ENCODE results near the gene ITPKB. TPM values are rescaled to one million over a fixed set of nuclear protein-coding genes. Genes with fewer than 3 reads are reported as not detected.
"Not testable (repeated sequence)": the region's sequence is repeated elsewhere in the genome, so short reads cannot be mapped to it uniquely, and the experiment has no call there.

Gene ITPKB
- total and polyA plus RNA-seq, 2 of the 13 experiments (the other 11 are each of a cell fraction or from before 2014, with no cell fraction given): not detected

DNA sequence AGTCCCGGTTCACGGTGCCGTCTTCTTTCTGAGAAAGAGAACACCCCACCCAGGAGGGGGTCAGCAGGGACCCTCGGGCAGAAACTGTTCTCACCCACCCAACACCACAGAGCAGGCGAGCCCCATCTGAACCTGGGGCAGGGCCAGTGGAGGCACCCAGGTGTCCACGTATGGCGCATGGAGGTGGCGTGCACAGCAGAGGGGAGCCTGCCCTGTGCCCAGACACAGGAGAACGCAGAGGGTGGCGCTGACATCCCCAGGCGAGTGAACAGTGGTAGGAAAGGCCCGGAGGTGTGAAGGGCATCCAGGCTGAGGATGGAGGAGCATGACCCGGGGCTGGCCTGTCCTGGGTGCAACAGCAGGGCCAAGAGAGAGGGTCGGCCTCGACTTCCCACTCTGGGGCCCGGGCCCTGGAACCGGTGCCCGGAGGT is 99.4 kb downstream of the ITPKB start:
- WGBS (ENCODE audit: low lambda C conversion rate): 33% methylated on average over 13 of the region's 18 CpGs
- FAIRE-seq: no peak

DNA sequence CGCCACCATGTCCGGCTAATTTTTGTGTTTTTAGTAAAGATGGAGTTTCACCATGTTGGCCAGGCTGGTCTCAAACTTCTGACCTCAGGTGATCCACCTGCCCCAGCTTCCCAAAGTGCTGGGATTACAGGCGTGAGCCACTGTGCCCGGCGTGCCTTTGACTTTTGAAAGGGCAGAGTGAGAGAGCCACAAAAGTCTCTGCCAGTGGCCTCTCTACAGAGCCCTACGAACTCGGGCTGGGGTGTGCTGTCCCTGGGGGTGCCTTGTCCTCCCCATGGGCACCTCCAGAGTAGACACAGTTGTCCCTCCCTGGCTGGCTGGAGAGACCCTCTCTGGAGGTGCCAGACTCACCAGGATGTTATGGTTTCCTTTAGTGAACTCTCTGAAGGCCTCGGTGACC is 99.9 kb downstream of the ITPKB start:
- FAIRE-seq; BruUV-seq (replicated peaks); H2AFZ ChIP-seq (ENCODE audit: low read length); H3K79me2 ChIP-seq (ENCODE audit: insufficient read depth, low read length); ATAC-seq; H3K4me2 ChIP-seq (ENCODE audit: low read depth, low read length); H3K36me3 ChIP-seq (replicated peaks in 1 of 2; ENCODE audit: control insufficient read depth in 1 of 2, insufficient read depth in 2 of 2, low read length in 2 of 2); H3K4me1 ChIP-seq (ENCODE audit: insufficient read depth, low read length); H4K20me1 ChIP-seq (ENCODE audit: insufficient read depth, low read length); POLR2A ChIA-PET; CTCF ChIA-PET (ENCODE audit: low intra/inter-chr PET ratio, low total read pairs); H3K9ac ChIP-seq (ENCODE audit: insufficient read depth, low read depth, low read length); H3K27ac ChIP-seq (ENCODE audit: extremely low read length, insufficient read depth, low read length); H3K9me3 ChIP-seq (ENCODE audit: low read length); H3K4me3 ChIP-seq (replicated peaks in 1 of 3; ENCODE audit: insufficient read depth in 1 of 3, low read depth in 2 of 3, low read length in 3 of 3); DNase-seq (ENCODE audit: low spot score): not testable (repeated sequence)
- in situ Hi-C loops (cut with HindIII; ENCODE audit: extremely low pct_ligation_motif_present, low pct_unique_long_range_greater_than_20kb) (loop anchor here (10.0 kb wide), 1 partner anchor 796 kb away; no protein-coding TSS in a partner anchor), intact Hi-C loops (cut with micrococcal nuclease; ENCODE audit: unreplicated experiment) (loop anchor here (10.0 kb wide), 1 partner anchor 796 kb away; no protein-coding TSS in a partner anchor)
- 76% methylated on average over 6 of the region's 8 CpGs for WGBS (ENCODE audit: low lambda C conversion rate)
- H3K27me3 ChIP-seq (ENCODE audit: control insufficient read depth in 1 of 2, insufficient read depth in 2 of 2, low read length in 2 of 2): peaks cover 6 to 73% of the 10 kb centered on the region in 2 experiments; a peak in 4 of 5 replicates

More for the DNA sequence above, 99.4 kb downstream of the ITPKB start:
- Histone ChIP-seq H3K27me3 (ENCODE audit: control insufficient read depth in 1 of 2, insufficient read depth in 2 of 2, low read length in 2 of 2) (peaks cover 7 to 73% of the 10 kb centered on the region in 2 experiments; a peak in 4 of 5 replicates), H3K4me2 (ENCODE audit: low read depth, low read length) (no peak overlapping the region), H3K4me1 (ENCODE audit: insufficient read depth, low read length) (no peaks in the 10 kb centered on the region), H2AFZ (ENCODE audit: low read length) (no peak overlapping the region), H3K9me3 (ENCODE audit: low read length) (no peaks in the 10 kb centered on the region), H3K79me2 (ENCODE audit: insufficient read depth, low read length) (no peaks in the 10 kb centered on the region), H3K36me3 (replicated peaks in 1 of 2; ENCODE audit: control insufficient read depth in 1 of 2, insufficient read depth in 2 of 2, low read length in 2 of 2) (no peaks in the 10 kb centered on the region), H4K20me1 (ENCODE audit: insufficient read depth, low read length) (no peaks in the 10 kb centered on the region), H3K4me3 (replicated peaks in 1 of 3; ENCODE audit: insufficient read depth in 1 of 3, low read depth in 2 of 3, low read length in 3 of 3) (no peak overlapping the region), H3K27ac (ENCODE audit: extremely low read length, insufficient read depth, low read length) (no peak overlapping the region), H3K9ac (ENCODE audit: insufficient read depth, low read depth, low read length) (no peak overlapping the region)
- intact Hi-C loops (cut with micrococcal nuclease; ENCODE audit: unreplicated experiment) (loop anchor here (10.0 kb wide), 1 partner anchor 795 kb away; no protein-coding TSS in a partner anchor), in situ Hi-C loops (cut with HindIII; ENCODE audit: extremely low pct_ligation_motif_present, low pct_unique_long_range_greater_than_20kb) (loop anchor here (10.0 kb wide), 1 partner anchor 795 kb away; no protein-coding TSS in a partner anchor)
- TF ChIP-seq GATA4 (IDR thresholded peaks at IDR 0.05; ENCODE audit: borderline replicate concordance, low read depth): no peak
- TF ChIP-seq ZFP37 (CRISPR knock-in tag; IDR thresholded peaks at IDR 0.05; ENCODE audit: borderline replicate concordance): no peak
- DNase-seq (ENCODE audit: low spot score): no peak
- CTCF ChIA-PET (ENCODE audit: low intra/inter-chr PET ratio, low total read pairs): no interaction called here
- ATAC-seq: no peak
- POLR2A ChIA-PET: no interaction called here
- no TSS peak for BruUV-seq (replicated peaks)
